ENCODE results near the gene PRDX5.

GRCh38 chr11:64333556-64333955, 15.6 kb downstream of the PRDX5 start:
- TF ChIP-seq CTCF (IDR thresholded peaks at IDR 0.05) (no peak), EP300 (IDR thresholded peaks at IDR 0.05; ENCODE audit: low read depth) (no peak), POLR2A (IDR thresholded peaks at IDR 0.05) (no peak)

All from transverse colon (tissue), 3 donors.